HL-60 (cell line): Measurements from ENCODE around the gene SPNS2.

Experiments used
- DNase-seq, 2 experiments: peaks; one replicate each; pipeline ENCODE4 v3.0.0-alpha.2; 2010 to 2020; ENCODE audit warnings: low read depth in 1 of 2, low spot score in 1 of 2
- H3K27ac ChIP-seq: fragments of 250-450 bp; sonication (Bioruptor Pico); replicated peaks from 2 replicates; pipeline ENCODE4 v1.5.1; 2020; ENCODE audit warnings: mild to moderate bottlenecking, moderate library complexity
- H3K27me3 ChIP-seq: fragments of 250-450 bp; sonication (Bioruptor Pico); 2 replicates; pipeline ENCODE4 v1.5.1; 2021; ENCODE audit warnings: mild to moderate bottlenecking, moderate library complexity; ENCODE audit not compliant: insufficient read depth, poor library complexity, severe bottlenecking
- H3K4me3 ChIP-seq: replicated peaks from 2 replicates; pipeline ENCODE4 v1.5.1; 2011; ENCODE audit warnings: mild to moderate bottlenecking, control low read depth, low read length; ENCODE audit not compliant: insufficient read depth
- CTCF ChIP-seq: IDR thresholded peaks from one replicate; pipeline ENCODE4 v1.5.1; 2011; ENCODE audit warnings: low read length, control low read depth, inconsistent platforms; ENCODE audit not compliant: insufficient read depth
- GABPA ChIP-seq: IDR thresholded peaks from 2 replicates; pipeline ENCODE4 v1.6.1; 2012; ENCODE audit warnings: low read depth
- POLR2AphosphoS5 ChIP-seq: IDR thresholded peaks from 2 replicates; pipeline ENCODE4 v1.6.1; 2012; ENCODE audit warnings: low read depth
- REST ChIP-seq: IDR thresholded peaks from 2 replicates; pipeline ENCODE4 v1.6.1; 2012; ENCODE audit warnings: low read depth; ENCODE audit not compliant: insufficient replicate concordance
- SPI1 ChIP-seq: IDR thresholded peaks from 2 replicates; pipeline ENCODE4 v1.6.1; 2012; ENCODE audit warnings: low read depth, mild to moderate bottlenecking, borderline replicate concordance

SPNS2 gene

GRCh38 chr17:4556996-4557395 lies 58.3 kb downstream of the SPNS2 start:
- H3K4me3 ChIP-seq = no peak overlapping the region
- no peak for DNase-seq
- no peak overlapping the region for H3K27ac ChIP-seq
- TF ChIP-seq GABPA = no peak
- no peak for TF ChIP-seq SPI1
- no peak for TF ChIP-seq CTCF
- TF ChIP-seq REST = no peak
- no peak for TF ChIP-seq POLR2AphosphoS5
- no peaks in the 10 kb centered on the region for H3K27me3 ChIP-seq

- H3K4me3 ChIP-seq = no peak overlapping the region
- no peak overlapping the region for H3K27ac ChIP-seq
- no peaks in the 10 kb centered on the region for H3K27me3 ChIP-seq
- TF ChIP-seq REST (no peak), GABPA (no peak)
- no peak for DNase-seq
Observed at GRCh38 chr17:4557626-4558346, 59.1 kb downstream of the SPNS2 start.

- TF ChIP-seq GABPA (no peak), REST (no peak), CTCF (no peak), POLR2AphosphoS5 (no peak), SPI1 (no peak)
- no peak for DNase-seq
- H3K27ac ChIP-seq = no peak overlapping the region
- no peak overlapping the region for H3K4me3 ChIP-seq
- H3K27me3 ChIP-seq = no peaks in the 10 kb centered on the region
Observed at GRCh38 chr17:4558347-4558971, 59.8 kb downstream of the SPNS2 start.
